ENCODE results near the gene ZNF382. TPM values are rescaled to one million over a fixed set of nuclear protein-coding genes. Genes with fewer than 3 reads are reported as not detected.
A peak's percentile ranks its signal among the peaks of the same experiment; 100 is the strongest.

ZNF382 gene
- total RNA-seq, 2 experiments from 2014 or later, result 12.0 to 13.3 TPM

DNA sequence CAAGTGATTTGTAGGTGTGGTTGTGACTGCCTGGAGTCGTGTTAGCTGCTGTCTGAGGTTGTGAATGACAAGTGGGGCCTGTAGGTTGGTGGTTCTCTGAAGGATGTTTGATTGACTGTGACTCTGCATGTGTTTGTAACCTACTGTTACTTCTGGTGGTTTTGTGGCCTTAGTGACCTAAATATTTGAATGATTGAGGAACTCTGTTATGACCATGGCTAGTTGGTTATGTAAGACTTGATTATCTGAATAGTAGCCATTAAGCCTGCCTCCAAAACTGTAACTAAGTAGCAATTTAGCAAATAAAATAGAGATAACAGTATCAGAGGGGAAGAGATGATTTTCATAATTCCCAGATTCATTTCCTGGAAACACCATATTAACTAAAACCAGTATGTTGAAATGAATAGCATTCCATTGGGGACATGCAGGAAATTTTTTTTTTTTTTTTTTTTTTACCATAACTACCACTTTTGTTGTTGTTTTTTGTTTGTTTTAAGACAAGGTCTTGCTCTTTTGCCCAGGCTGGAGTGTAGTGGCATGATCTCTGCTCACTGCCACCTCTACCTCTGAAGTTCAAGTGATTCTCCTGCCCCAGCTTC, 865 bp downstream of the ZNF382 start:
- ChIA-PET CTCF (interaction anchor here (1.3 kb wide), 1 partner anchor 187 kb away, joined by 3 read pairs; no protein-coding TSS in a partner anchor), POLR2A (interaction anchor here (1.1 to 2.9 kb wide), 8 partner anchors 10 to 391 kb away, joined by 5 to 23 read pairs (median 6); partner anchors contain the start of genes ZNF146, ZNF260, ZNF461 and ZNF529)
- Mint-ChIP-seq H3K27ac (peak overlapping the region; percentile 92), H3K27me3 (ENCODE audit: low read depth) (no peaks in the 10 kb centered on the region), H3K4me1 (ENCODE audit: low read depth) (peaks cover 19% of the 10 kb centered on the region), H3K36me3 (ENCODE audit: low read depth) (peaks cover 57% of the 10 kb centered on the region), H3K4me3 (peak overlapping the region; percentile 84), H3K9me3 (ENCODE audit: insufficient read depth) (peaks cover 23% of the 10 kb centered on the region)
- DNase-seq, result no peak
- ATAC-seq, result peak; percentile 13

DNA sequence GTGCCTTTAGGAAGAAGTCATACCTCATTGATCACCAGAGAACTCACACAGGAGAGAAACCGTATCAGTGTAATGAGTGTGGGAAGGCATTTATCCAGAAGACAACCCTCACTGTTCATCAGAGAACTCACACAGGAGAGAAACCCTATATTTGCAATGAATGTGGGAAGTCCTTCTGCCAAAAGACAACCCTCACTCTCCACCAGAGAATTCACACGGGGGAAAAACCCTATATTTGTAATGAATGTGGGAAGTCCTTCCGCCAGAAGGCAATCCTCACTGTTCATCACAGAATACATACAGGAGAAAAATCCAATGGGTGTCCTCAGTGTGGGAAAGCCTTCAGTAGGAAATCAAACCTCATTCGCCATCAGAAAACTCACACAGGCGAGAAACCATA, 21.9 kb downstream of the ZNF382 start:
- ChIA-PET CTCF (no interaction called here), POLR2A (no interaction called here)
- Mint-ChIP-seq H3K27me3 (ENCODE audit: low read depth) (no peaks in the 10 kb centered on the region), H3K9me3 (ENCODE audit: insufficient read depth) (peaks cover 51% of the 10 kb centered on the region), H3K36me3 (ENCODE audit: low read depth) (peaks cover 54% of the 10 kb centered on the region), H3K4me1 (ENCODE audit: low read depth) (no peaks in the 10 kb centered on the region), H3K4me3 (no peak overlapping the region), H3K27ac (no peak overlapping the region)
- ATAC-seq (no peak), DNase-seq (no peak)

DNA sequence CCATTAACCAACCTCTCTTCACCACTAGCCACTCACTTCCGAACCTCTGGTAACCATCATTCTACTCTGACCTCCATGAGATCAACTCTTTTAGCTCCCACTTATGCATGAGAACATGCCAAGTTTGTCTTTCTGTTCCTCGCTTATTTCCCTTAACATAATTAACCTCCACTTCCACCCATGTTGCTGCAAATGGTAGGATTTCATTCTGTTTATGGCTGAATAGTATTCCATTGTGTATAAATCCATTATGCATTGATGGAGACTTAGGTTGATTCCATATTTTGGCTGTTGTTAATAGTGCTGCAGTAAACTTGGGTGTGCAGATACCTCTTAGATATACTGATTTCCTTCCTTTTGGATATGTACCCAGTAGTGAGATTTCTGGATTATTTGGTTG, 30.2 kb downstream of the ZNF382 start:
- Mint-ChIP-seq H3K27me3 (ENCODE audit: low read depth) (no peaks in the 10 kb centered on the region), H3K4me3 (no peak overlapping the region), H3K4me1 (ENCODE audit: low read depth) (no peaks in the 10 kb centered on the region), H3K27ac (no peak overlapping the region), H3K9me3 (ENCODE audit: insufficient read depth) (peaks cover 68% of the 10 kb centered on the region), H3K36me3 (ENCODE audit: low read depth) (peaks cover 36% of the 10 kb centered on the region)
- ChIA-PET POLR2A (no interaction called here), CTCF (no interaction called here)
- ATAC-seq (no peak), DNase-seq (no peak)

DNA sequence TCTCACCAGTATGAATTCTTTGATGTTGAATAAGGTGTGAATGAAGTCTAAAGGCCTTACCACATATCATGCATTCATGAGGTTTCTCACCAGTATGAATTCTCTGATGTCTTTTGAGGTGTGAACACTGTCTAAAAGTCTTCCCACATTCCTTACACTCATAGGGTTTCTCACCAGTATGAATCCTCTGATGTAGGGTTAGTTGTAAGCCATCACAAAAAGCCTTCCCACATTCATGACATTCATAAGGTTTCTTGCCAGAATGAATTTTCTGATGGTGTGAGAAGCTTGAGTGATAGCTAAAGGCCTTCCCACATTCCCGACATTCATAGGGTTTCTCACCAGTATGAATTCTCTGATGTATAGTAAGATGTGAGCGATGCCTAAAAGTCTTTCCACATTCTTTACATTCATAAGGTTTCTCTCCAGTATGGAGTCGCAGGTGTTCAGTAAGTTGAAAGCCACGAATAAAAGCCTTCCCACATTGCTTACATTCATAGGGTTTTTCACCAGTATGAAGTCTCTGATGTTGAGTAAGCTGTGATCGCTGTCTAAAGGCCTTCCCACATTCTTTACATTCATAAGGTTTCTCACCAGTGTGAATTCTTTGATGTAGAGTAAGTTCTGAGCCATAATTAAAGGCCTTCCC, 33.9 kb downstream of the ZNF382 start:
- H3K36me3 Mint-ChIP-seq (ENCODE audit: low read depth), result peaks cover 45% of the 10 kb centered on the region
- POLR2A ChIA-PET, result no interaction called here
- no peaks in the 10 kb centered on the region for H3K4me1 Mint-ChIP-seq (ENCODE audit: low read depth)
- no peak overlapping the region for H3K27ac Mint-ChIP-seq
- DNase-seq (no peak), ATAC-seq (no peak)
- no peaks in the 10 kb centered on the region for H3K27me3 Mint-ChIP-seq (ENCODE audit: low read depth)
- no peak overlapping the region for H3K4me3 Mint-ChIP-seq
- peaks cover 67% of the 10 kb centered on the region for H3K9me3 Mint-ChIP-seq (ENCODE audit: insufficient read depth)
- CTCF ChIA-PET, result no interaction called here

DNA sequence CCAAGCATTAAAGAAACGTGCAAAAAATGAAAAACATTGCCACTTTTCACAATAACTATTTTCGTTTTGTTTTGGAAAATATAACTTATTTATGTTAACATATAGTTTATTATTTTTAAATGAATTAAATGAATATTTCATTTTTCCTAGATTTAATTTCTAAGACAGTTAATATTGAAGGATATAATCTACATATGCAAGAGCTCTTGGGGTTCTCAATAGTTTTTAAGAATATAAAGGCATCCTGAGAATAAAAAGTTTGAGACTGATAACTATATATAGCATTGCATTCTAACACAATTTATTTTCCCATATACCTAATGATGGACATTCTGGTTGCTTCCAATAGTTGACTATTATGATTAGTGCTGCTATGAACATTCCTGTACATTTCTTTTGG, 41.6 kb downstream of the ZNF382 start:
- Mint-ChIP-seq H3K36me3 (ENCODE audit: low read depth) (peaks cover 50% of the 10 kb centered on the region), H3K27me3 (ENCODE audit: low read depth) (no peaks in the 10 kb centered on the region), H3K4me3 (no peak overlapping the region), H3K9me3 (ENCODE audit: insufficient read depth) (peaks cover 23% of the 10 kb centered on the region), H3K27ac (no peak overlapping the region), H3K4me1 (ENCODE audit: low read depth) (no peaks in the 10 kb centered on the region)
- ATAC-seq (no peak), DNase-seq (no peak)
- ChIA-PET CTCF (no interaction called here), POLR2A (no interaction called here)

DNA sequence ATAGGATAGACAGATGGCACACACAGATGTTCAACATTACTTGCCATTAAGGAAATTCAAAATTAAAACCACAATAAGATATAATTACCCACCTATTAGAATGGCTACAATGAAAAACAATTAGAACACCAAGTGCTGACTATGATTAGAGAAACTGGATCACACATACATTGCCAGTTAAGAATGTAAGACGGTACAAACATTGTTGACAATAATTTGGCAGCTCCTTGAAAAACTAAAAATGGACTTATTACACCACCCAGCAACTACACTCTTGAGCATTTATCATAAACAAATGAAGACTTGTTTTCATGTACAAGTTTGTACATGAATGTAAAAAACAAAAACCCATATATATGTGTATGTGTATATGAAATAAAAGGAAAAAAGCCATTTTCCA, 47.8 kb downstream of the ZNF382 start:
- no peaks in the 10 kb centered on the region for H3K27me3 Mint-ChIP-seq (ENCODE audit: low read depth)
- H3K36me3 Mint-ChIP-seq (ENCODE audit: low read depth), result peaks cover 65% of the 10 kb centered on the region
- peaks cover 28% of the 10 kb centered on the region for H3K9me3 Mint-ChIP-seq (ENCODE audit: insufficient read depth)
- ChIA-PET CTCF (no interaction called here), POLR2A (no interaction called here)
- H3K4me1 Mint-ChIP-seq (ENCODE audit: low read depth), result no peaks in the 10 kb centered on the region
- H3K27ac Mint-ChIP-seq, result no peak overlapping the region
- DNase-seq, result no peak
- no peak for ATAC-seq
- no peak overlapping the region for H3K4me3 Mint-ChIP-seq

DNA sequence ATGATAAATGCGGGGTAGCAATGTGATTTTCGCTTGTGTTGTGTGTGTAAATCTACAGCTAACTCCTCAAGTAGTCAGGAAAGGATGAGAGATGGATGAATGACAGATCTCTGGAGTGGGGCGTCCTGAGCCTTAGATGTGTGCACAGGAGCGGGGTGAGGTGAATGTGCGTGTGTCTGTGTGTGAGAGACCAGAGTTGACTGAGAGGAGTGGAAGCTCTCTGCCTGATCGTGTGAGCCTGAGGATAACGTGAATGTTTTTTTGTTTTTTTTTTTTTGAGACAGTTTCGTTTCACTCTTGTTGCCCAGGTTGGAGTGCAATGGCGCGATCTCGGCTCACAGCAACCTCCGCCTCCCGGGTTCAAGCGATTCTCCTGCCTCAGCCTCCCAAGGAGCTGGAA, 60.7 kb downstream of the ZNF382 start:
- CTCF ChIA-PET, result no interaction called here

DNA sequence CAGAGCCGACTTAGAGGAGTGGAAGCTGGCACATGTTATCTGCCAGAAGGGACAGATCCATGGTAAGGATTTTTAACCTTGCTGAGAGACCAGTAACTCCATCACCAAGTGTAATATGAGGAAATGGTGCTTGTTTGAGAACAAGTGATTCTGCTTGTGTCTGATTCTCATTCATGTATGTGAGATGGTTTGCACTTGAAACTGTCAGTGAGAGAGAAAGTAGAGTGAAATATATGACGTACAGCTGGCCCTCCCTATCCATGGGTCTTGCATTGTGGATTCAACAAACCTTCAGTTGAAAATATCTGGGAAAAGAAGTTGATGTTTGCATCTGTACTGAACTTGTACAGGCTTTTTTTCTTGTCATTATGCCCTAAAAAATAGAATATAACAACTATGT, 63.5 kb downstream of the ZNF382 start:
- H3K9me3 Mint-ChIP-seq (ENCODE audit: insufficient read depth), result peaks cover 47% of the 10 kb centered on the region
- no peak overlapping the region for H3K27ac Mint-ChIP-seq
- H3K27me3 Mint-ChIP-seq (ENCODE audit: low read depth), result no peaks in the 10 kb centered on the region

More for the DNA sequence above, 60.7 kb downstream of the ZNF382 start:
- POLR2A ChIA-PET, result interaction anchor here (2.1 kb wide), 1 partner anchor 60 kb away, joined by 5 read pairs; the partner anchor contains the start of gene ZNF382
- ATAC-seq (no peak), DNase-seq (no peak)
- Mint-ChIP-seq H3K27me3 (ENCODE audit: low read depth) (no peaks in the 10 kb centered on the region), H3K36me3 (ENCODE audit: low read depth) (peaks cover 58% of the 10 kb centered on the region), H3K9me3 (ENCODE audit: insufficient read depth) (peaks cover 44% of the 10 kb centered on the region), H3K4me1 (ENCODE audit: low read depth) (peaks cover 26% of the 10 kb centered on the region), H3K27ac (peak overlapping the region; percentile 96), H3K4me3 (peak overlapping the region; percentile 95)

DNA sequence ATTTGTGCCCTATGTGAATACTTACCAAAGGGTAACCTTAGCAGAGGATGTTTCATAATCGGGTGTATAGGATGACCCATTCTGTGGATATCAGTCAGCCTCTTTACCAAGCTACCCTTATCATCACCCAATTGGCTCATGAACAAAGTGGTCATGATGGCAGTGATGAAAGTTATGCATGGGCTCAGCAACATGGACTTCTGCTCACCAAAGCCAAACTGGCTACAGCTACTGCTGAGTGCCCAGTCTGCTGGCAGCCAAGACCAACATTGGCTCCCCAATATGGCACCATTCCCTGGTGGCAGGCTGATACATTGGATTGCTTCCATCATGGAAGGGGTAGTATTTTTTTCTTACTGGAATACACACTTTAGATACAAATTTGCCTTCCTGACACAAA, 67.3 kb downstream of the ZNF382 start:
- no peak overlapping the region for H3K4me3 Mint-ChIP-seq
- H3K27me3 Mint-ChIP-seq (ENCODE audit: low read depth), result no peaks in the 10 kb centered on the region
- ChIA-PET CTCF (no interaction called here), POLR2A (no interaction called here)
- H3K4me1 Mint-ChIP-seq (ENCODE audit: low read depth), result peaks cover 6% of the 10 kb centered on the region
- H3K36me3 Mint-ChIP-seq (ENCODE audit: low read depth), result peaks cover 48% of the 10 kb centered on the region
- DNase-seq (no peak), ATAC-seq (no peak)
- H3K27ac Mint-ChIP-seq, result no peak overlapping the region
- H3K9me3 Mint-ChIP-seq (ENCODE audit: insufficient read depth), result peaks cover 40% of the 10 kb centered on the region

More for the DNA sequence above, 63.5 kb downstream of the ZNF382 start:
- Mint-ChIP-seq H3K4me3 (peak overlapping the region; percentile 16), H3K36me3 (ENCODE audit: low read depth) (peaks cover 68% of the 10 kb centered on the region), H3K4me1 (ENCODE audit: low read depth) (peaks cover 26% of the 10 kb centered on the region)
- ATAC-seq (no peak), DNase-seq (no peak)
- ChIA-PET POLR2A (no interaction called here), CTCF (no interaction called here)

DNA sequence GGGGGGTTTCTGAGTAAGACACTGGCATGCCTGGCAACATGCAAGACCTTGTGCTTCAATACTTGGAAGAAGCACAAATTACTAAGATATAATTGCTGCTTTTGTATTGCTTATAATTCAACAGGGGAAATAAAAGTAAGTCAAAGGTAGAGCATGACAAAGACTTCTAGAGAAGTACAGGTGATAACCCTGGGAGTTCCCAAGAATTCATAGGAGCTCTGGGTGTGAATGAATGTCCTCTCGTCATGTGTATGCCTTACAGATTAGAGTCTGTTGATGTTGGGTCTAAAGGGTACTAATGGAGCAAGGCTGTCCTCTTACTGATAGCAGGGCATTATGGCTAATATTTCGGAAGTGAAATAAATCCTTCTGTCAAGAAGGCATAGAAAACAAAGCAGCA, 69.1 kb downstream of the ZNF382 start:
- CTCF ChIA-PET, result interaction anchor here (0.6 kb wide), 1 partner anchor 34 kb away, joined by 3 read pairs; no protein-coding TSS in a partner anchor
- peaks cover 53% of the 10 kb centered on the region for H3K36me3 Mint-ChIP-seq (ENCODE audit: low read depth)

DNA sequence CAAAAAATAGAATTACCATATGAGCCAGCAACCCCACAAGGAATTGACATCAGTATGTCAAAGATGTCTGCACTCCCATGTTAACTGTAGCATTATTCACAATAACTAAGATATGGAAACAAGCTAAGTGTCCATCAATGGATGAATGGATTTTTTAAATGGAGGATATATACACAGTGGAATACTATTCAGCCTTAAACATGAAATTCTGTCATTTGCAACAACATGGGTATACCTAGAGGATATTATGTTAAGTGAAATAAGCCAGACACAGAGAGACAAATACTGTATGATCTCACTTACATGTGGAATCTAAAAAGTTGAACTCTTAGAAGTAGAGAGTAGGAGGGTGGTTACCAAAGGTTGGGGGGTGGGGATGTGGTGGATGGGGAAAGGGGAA, 74.3 kb downstream of the ZNF382 start:
- no peak for DNase-seq
- no peak overlapping the region for H3K27ac Mint-ChIP-seq
- ChIA-PET CTCF (no interaction called here), POLR2A (no interaction called here)
- H3K4me3 Mint-ChIP-seq, result no peak overlapping the region
- H3K36me3 Mint-ChIP-seq (ENCODE audit: low read depth), result peaks cover 52% of the 10 kb centered on the region
- H3K4me1 Mint-ChIP-seq (ENCODE audit: low read depth), result no peaks in the 10 kb centered on the region
- H3K9me3 Mint-ChIP-seq (ENCODE audit: insufficient read depth), result peaks cover 35% of the 10 kb centered on the region
- H3K27me3 Mint-ChIP-seq (ENCODE audit: low read depth), result no peaks in the 10 kb centered on the region
- ATAC-seq, result no peak

More for the DNA sequence above, 69.1 kb downstream of the ZNF382 start:
- POLR2A ChIA-PET, result no interaction called here
- Mint-ChIP-seq H3K9me3 (ENCODE audit: insufficient read depth) (peaks cover 39% of the 10 kb centered on the region), H3K27ac (no peak overlapping the region), H3K4me3 (no peak overlapping the region), H3K27me3 (ENCODE audit: low read depth) (no peaks in the 10 kb centered on the region), H3K4me1 (ENCODE audit: low read depth) (no peaks in the 10 kb centered on the region)
- no peak for DNase-seq
- no peak for ATAC-seq
